Measurements from ENCODE around the gene XRCC4. TPM values are rescaled to one million over a fixed set of nuclear protein-coding genes. Genes with fewer than 3 reads are reported as not detected.

The XRCC4 gene
- total and polyA plus RNA-seq, 2 of the 8 experiments (the other 6 are each of a cell fraction or from before 2014, with no cell fraction given), result 3.0 to 8.3 TPM

- CTCF ChIA-PET (ENCODE audit: partially characterized antibody), result no interaction called here
- POLR2A ChIA-PET (ENCODE audit: partially characterized antibody), result no interaction called here
- no peak overlapping the region for H2BK20ac ChIP-seq (ENCODE audit: low read length)
These were observed 127.3 kb downstream of the XRCC4 start for GRCh38 chr5:83204651-83205050.

More at GRCh38 chr5:83204651-83205050, 127.3 kb downstream of the XRCC4 start:
- Histone ChIP-seq H3K36me3 (ENCODE audit: control insufficient read depth in 2 of 4, insufficient read depth in 4 of 4, low read length in 3 of 4) (no peaks in the 10 kb centered on the region), H2BK15ac (ENCODE audit: low read length) (no peak overlapping the region), H3K79me2 (ENCODE audit: control insufficient read depth in 1 of 2, insufficient read depth in 2 of 2, low read length in 2 of 2) (no peaks in the 10 kb centered on the region), H4K91ac (replicated peaks; ENCODE audit: insufficient read length, low read length) (no peak overlapping the region), H3K27me3 (replicated peaks in 1 of 4; ENCODE audit: control insufficient read depth in 3 of 4, extremely low read depth in 1 of 4, insufficient read depth in 3 of 4, low read length in 3 of 4) (no peaks in the 10 kb centered on the region), H3K18ac (ENCODE audit: extremely low read depth, low read length) (no peak overlapping the region), H3K9me3 (ENCODE audit: insufficient read depth in 2 of 2, low read depth in 1 of 2, low read length in 1 of 2) (no peaks in the 10 kb centered on the region), H2BK12ac (ENCODE audit: low read depth, low read length) (no peak overlapping the region), H3K4me3 (ENCODE audit: extremely low read depth in 1 of 4, insufficient read depth in 2 of 4, low read depth in 3 of 4, low read length in 4 of 4) (no peak overlapping the region), H2BK5ac (ENCODE audit: low read depth, low read length) (no peak overlapping the region), H3K9ac (replicated peaks in 1 of 4; ENCODE audit: extremely low read depth in 1 of 4, low read depth in 3 of 4, low read length in 3 of 4) (no peak overlapping the region), H3K4me1 (replicated peaks in 1 of 4; ENCODE audit: control insufficient read depth in 3 of 4, insufficient read depth in 4 of 4, low read length in 3 of 4) (no peaks in the 10 kb centered on the region), H3K27ac (ENCODE audit: low read depth, low read length) (no peak overlapping the region), H3K14ac (ENCODE audit: insufficient read length) (no peak overlapping the region), H3K4me2 (ENCODE audit: insufficient read depth in 1 of 2, low read depth in 2 of 2, low read length in 2 of 2) (no peak overlapping the region), H2AFZ (ENCODE audit: low read length) (no peak overlapping the region), H3K23me2 (ENCODE audit: low read depth, low read length) (no peaks in the 10 kb centered on the region), H4K5ac (ENCODE audit: insufficient read length, low read depth, low read length) (no peak overlapping the region), H4K8ac (ENCODE audit: extremely low read depth, insufficient read depth, low read length) (no peak overlapping the region), H4K20me1 (replicated peaks in 1 of 2; ENCODE audit: control insufficient read depth in 1 of 2, insufficient read depth in 2 of 2, low read length in 2 of 2) (no peaks in the 10 kb centered on the region), H2AK5ac (ENCODE audit: low read depth, low read length) (no peak overlapping the region), H3K4ac (replicated peaks; ENCODE audit: insufficient read length, low read depth, low read length) (no peak overlapping the region), H2BK120ac (replicated peaks; ENCODE audit: low read depth, low read length) (no peak overlapping the region), H3K56ac (replicated peaks; ENCODE audit: insufficient read length, low read depth, low read length) (no peak overlapping the region), H3K79me1 (ENCODE audit: low read depth, low read length) (no peaks in the 10 kb centered on the region), H3K23ac (ENCODE audit: insufficient read length) (no peak overlapping the region)
- TF ChIP-seq CHD1 (IDR thresholded peaks at IDR 0.05; ENCODE audit: low read depth, low read length), result no peak
- no peak for TF ChIP-seq SAP30 (IDR thresholded peaks at IDR 0.05; ENCODE audit: insufficient read depth, insufficient replicate concordance, low read length)
- no peak for TF ChIP-seq POU5F1 (IDR thresholded peaks at IDR 0.05; ENCODE audit: low read depth, low read length)
- TF ChIP-seq, protein P1, sequence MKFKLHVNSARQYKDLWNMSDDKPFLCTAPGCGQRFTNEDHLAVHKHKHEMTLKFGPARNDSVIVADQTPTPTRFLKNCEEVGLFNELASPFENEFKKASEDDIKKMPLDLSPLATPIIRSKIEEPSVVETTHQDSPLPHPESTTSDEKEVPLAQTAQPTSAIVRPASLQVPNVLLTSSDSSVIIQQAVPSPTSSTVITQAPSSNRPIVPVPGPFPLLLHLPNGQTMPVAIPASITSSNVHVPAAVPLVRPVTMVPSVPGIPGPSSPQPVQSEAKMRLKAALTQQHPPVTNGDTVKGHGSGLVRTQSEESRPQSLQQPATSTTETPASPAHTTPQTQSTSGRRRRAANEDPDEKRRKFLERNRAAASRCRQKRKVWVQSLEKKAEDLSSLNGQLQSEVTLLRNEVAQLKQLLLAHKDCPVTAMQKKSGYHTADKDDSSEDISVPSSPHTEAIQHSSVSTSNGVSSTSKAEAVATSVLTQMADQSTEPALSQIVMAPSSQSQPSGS (IDR thresholded peaks at IDR 0.05; ENCODE audit: low read length), result no peak
- TF ChIP-seq SUZ12 (IDR thresholded peaks at IDR 0.05; ENCODE audit: low read length), result no peak
- FAIRE-seq, result no peak
- 84% methylated on average over 1 of the region's 1 CpG; no CpG with 5 or more reads in 1 of the 2 experiments for WGBS, 2 experiments (ENCODE audit: extremely low coverage in 1 of 2, insufficient coverage in 1 of 2, insufficient read length in 1 of 2, insufficient replicate concordance in 2 of 2, low coverage in 1 of 2, low lambda C conversion rate in 2 of 2, missing lambda C conversion rate in 1 of 2)
- DNase-seq (ENCODE audit: low read depth in 1 of 2, low spot score in 2 of 2), result no peak
